HepG2 (cell line): ENCODE measurements around the gene AARSD1. TPM values are rescaled to one million over a fixed set of nuclear protein-coding genes. Genes with fewer than 3 reads are reported as not detected.

Experiments used
- JUN ChIP-seq: sonication (generic); formaldehyde crosslinking; IDR thresholded peaks from 2 replicates; pipeline ENCODE4 v1.4.0; 2020; ENCODE audit warnings: mild to moderate bottlenecking, missing genetic modification reagents
- NAIF1 ChIP-seq: sonication (generic); formaldehyde crosslinking; IDR thresholded peaks from 2 replicates; pipeline ENCODE4 v1.5.0; 2020; ENCODE audit warnings: mild to moderate bottlenecking, missing genetic modification reagents, borderline replicate concordance
- RERE ChIP-seq: IDR thresholded peaks from 2 replicates; pipeline ENCODE4 v1.6.1; 2016; ENCODE audit warnings: low read depth, missing genetic modification reagents, missing compliant biosample characterization
- SOX13 ChIP-seq, 3 experiments: fragments of 450-650 bp in 1 of 3; sonication (generic) in 1 of 3; formaldehyde crosslinking in 1 of 3; IDR thresholded peaks in 2 of 3; conservative IDR thresholded peaks in 1 of 3; 2 replicates each; pipeline versions ENCODE4 v1.5.0 to v1.6.1; 2016 to 2020; ENCODE audit warnings: antibody characterized with exemption in 1 of 3, mild to moderate bottlenecking in 1 of 3, missing compliant biosample characterization in 1 of 3, missing genetic modification reagents in 1 of 3, moderate library complexity in 1 of 3
- ZFP82 ChIP-seq: sonication (generic); formaldehyde crosslinking; IDR thresholded peaks from 2 replicates; pipeline ENCODE4 v1.5.1; 2020; ENCODE audit warnings: mild to moderate bottlenecking, missing genetic modification reagents, borderline replicate concordance
- ZNF160 ChIP-seq: sonication (generic); formaldehyde crosslinking; IDR thresholded peaks from 2 replicates; pipeline ENCODE4 v1.8.0; 2022; ENCODE audit warnings: mild to moderate bottlenecking, inconsistent platforms, missing genetic modification reagents
- ZNF263 ChIP-seq: sonication (generic); formaldehyde crosslinking; IDR thresholded peaks from 2 replicates; pipeline ENCODE4 v1.4.0; 2020; ENCODE audit warnings: missing genetic modification reagents
- ZNF274 ChIP-seq: sonication (generic); formaldehyde crosslinking; IDR thresholded peaks from 2 replicates; pipeline ENCODE4 v1.5.1; 2020; ENCODE audit warnings: mild to moderate bottlenecking, missing genetic modification reagents
- ZNF3 ChIP-seq: IDR thresholded peaks from 2 replicates; pipeline ENCODE4 v1.7.0; 2017; ENCODE audit warnings: inconsistent platforms
- ZNF574 ChIP-seq: sonication (generic); formaldehyde crosslinking; IDR thresholded peaks from 2 replicates; pipeline ENCODE4 v1.4.0; 2020; ENCODE audit warnings: missing genetic modification reagents
- ZNF580 ChIP-seq: IDR thresholded peaks from 2 replicates; pipeline ENCODE4 v1.6.1; 2016; ENCODE audit warnings: low read depth, borderline replicate concordance
- polyA plus RNA-seq, 8 experiments: library from polyadenylated mRNA; depleted of rRNA in 3 of 8; stranded (reverse) in 7 of 8; unstranded in 1 of 8; fragments of >200 nt; fragmentation: Illumina TruSeq in 4 of 8; extraction: Trizol in 4 of 8; gene quantifications; 2 replicates each; pipeline versions ENCODE4 v1.2.1 to v1.2.3, GENCODE V29; 2011 to 2016; ENCODE audit warnings: low read depth in 4 of 8, missing spikeins in 1 of 8, mixed read lengths in 1 of 8; ENCODE audit not compliant: insufficient read depth in 1 of 8
- total RNA-seq, 5 experiments: library from RNA; depleted of rRNA; stranded (reverse); fragments of >200 nt; fragmentation: Illumina TruSeq; extraction: Trizol; gene quantifications; 2 replicates each; pipeline ENCODE4 v1.2.3, GENCODE V29; 2016; ENCODE audit warnings: low read depth in 1 of 5
- TF ChIP-seq, protein P1 (sequence below): sonication (generic); formaldehyde crosslinking; IDR thresholded peaks from 2 replicates; pipeline ENCODE4 v1.5.1; 2020; ENCODE audit warnings: mild to moderate bottlenecking, missing genetic modification reagents, borderline replicate concordance
- TF ChIP-seq, protein P2 (sequence below): sonication (generic); formaldehyde crosslinking; IDR thresholded peaks from 2 replicates; pipeline ENCODE4 v1.4.0; 2020; ENCODE audit warnings: missing genetic modification reagents, low read depth, mild to moderate bottlenecking, borderline replicate concordance

AARSD1 gene
- total and polyA plus RNA-seq, 2 of the 13 experiments (the other 11 are each of a cell fraction or from before 2014, with no cell fraction given) = 24.7 to 29.3 TPM

DNA sequence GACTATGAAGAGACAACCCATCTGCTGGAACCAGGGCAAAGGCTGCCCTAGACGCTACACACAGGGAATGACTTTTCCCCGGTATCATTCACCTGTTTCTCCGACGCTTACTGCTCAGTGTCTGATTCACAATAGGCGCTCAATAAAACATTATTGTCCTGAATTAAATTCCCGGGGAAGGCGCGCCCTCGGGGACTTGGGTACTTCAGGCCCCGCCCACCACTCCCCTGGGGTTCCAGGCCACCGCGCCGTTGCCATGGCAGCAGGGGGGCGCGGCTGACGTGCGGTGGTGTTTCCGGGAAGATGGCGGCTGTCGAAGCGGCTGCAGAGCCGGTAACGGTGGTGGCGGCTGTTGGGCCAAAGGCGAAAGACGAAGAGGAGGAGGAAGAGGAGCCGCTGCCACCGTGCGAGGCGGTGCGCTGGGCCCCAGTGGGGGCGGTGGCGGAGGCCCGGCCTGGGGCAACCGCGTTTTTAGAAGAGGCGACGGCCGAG is 16.1 kb upstream of the AARSD1 start, which contains the start of gene RUNDC1 (continued):
- no peak for TF ChIP-seq RERE
- no peak for TF ChIP-seq NAIF1 (CRISPR knock-in tag)
- no peak for TF ChIP-seq ZNF263 (CRISPR knock-in tag)
- TF ChIP-seq ZNF3 = no peak
- TF ChIP-seq ZNF580 = no peak
- peak; percentile 79; the same call in 1 of the 2 replicates for TF ChIP-seq ZFP82
- TF ChIP-seq, protein P1, sequence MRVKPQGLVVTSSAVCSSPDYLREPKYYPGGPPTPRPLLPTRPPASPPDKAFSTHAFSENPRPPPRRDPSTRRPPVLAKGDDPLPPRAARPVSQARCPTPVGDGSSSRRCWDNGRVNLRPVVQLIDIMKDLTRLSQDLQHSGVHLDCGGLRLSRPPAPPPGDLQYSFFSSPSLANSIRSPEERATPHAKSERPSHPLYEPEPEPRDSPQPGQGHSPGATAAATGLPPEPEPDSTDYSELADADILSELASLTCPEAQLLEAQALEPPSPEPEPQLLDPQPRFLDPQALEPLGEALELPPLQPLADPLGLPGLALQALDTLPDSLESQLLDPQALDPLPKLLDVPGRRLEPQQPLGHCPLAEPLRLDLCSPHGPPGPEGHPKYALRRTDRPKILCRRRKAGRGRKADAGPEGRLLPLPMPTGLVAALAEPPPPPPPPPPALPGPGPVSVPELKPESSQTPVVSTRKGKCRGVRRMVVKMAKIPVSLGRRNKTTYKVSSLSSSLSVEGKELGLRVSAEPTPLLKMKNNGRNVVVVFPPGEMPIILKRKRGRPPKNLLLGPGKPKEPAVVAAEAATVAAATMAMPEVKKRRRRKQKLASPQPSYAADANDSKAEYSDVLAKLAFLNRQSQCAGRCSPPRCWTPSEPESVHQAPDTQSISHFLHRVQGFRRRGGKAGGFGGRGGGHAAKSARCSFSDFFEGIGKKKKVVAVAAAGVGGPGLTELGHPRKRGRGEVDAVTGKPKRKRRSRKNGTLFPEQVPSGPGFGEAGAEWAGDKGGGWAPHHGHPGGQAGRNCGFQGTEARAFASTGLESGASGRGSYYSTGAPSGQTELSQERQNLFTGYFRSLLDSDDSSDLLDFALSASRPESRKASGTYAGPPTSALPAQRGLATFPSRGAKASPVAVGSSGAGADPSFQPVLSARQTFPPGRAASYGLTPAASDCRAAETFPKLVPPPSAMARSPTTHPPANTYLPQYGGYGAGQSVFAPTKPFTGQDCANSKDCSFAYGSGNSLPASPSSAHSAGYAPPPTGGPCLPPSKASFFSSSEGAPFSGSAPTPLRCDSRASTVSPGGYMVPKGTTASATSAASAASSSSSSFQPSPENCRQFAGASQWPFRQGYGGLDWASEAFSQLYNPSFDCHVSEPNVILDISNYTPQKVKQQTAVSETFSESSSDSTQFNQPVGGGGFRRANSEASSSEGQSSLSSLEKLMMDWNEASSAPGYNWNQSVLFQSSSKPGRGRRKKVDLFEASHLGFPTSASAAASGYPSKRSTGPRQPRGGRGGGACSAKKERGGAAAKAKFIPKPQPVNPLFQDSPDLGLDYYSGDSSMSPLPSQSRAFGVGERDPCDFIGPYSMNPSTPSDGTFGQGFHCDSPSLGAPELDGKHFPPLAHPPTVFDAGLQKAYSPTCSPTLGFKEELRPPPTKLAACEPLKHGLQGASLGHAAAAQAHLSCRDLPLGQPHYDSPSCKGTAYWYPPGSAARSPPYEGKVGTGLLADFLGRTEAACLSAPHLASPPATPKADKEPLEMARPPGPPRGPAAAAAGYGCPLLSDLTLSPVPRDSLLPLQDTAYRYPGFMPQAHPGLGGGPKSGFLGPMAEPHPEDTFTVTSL (CRISPR knock-in tag) = no peak
- TF ChIP-seq ZNF160 (CRISPR knock-in tag) = no peak
- 0 out of 2 replicates have a peak, but pooled peaks have one; percentile 49 for TF ChIP-seq SOX13 (IDR thresholded peaks at IDR 0.05)
- no peak; a peak in 1 of 4 replicates for TF ChIP-seq SOX13 (CRISPR knock-in tag; conservative IDR thresholded peaks at IDR 0.05 in 1 of 2, IDR thresholded peaks at IDR 0.05 in 1 of 2)
- TF ChIP-seq, protein P2, sequence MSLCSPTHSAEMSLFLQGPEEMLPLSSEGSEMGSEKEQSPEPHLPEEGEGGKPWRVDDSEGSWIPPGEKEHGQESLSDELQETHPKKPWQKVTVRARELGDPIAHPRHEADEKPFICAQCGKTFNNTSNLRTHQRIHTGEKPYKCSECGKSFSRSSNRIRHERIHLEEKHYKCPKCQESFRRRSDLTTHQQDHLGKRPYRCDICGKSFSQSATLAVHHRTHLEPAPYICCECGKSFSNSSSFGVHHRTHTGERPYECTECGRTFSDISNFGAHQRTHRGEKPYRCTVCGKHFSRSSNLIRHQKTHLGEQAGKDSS = 0 out of 2 replicates have a peak, but pooled peaks have one; percentile 19
- 0 out of 2 replicates have a peak, but pooled peaks have one; percentile 16 for TF ChIP-seq JUN
- TF ChIP-seq ZNF574 = peak; percentile 38
- peak; percentile 13; the same call in 1 of the 2 replicates for TF ChIP-seq ZNF274
